Urinary bladder (tissue), 4 donors: Measurements from ENCODE around the gene UPF1. TPM values are rescaled to one million over a fixed set of nuclear protein-coding genes. Genes with fewer than 3 reads are reported as not detected.
A peak's percentile ranks its signal among the peaks of the same experiment; 100 is the strongest.

ENCODE experiments used
- DNase-seq: peaks from one replicate; pipeline ENCODE4 v3.0.0-alpha.2; 2015; ENCODE audit errors: extremely low spot score
- H3K27ac ChIP-seq: one replicate; pipeline ENCODE4 v1.5.1; 2013; ENCODE audit warnings: low read depth, mild to moderate bottlenecking, moderate library complexity
- H3K36me3 ChIP-seq: one replicate; pipeline ENCODE4 v1.6.1; 2013; ENCODE audit warnings: mild to moderate bottlenecking, moderate library complexity; ENCODE audit not compliant: insufficient read depth
- H3K4me1 ChIP-seq: one replicate; pipeline ENCODE4 v1.6.1; 2013; ENCODE audit warnings: mild to moderate bottlenecking, moderate library complexity; ENCODE audit not compliant: insufficient read depth
- H3K4me3 ChIP-seq: one replicate; pipeline ENCODE4 v1.5.1; 2013; ENCODE audit warnings: low read depth, low read length
- WGBS: extraction: QIAGEN DNeasy Blood & Tissue Kit; methylation state at CpG from one replicate; pipeline ENCODE4 v1.1.7; 2013; 5-methylcytosine and 5-hydroxymethylcytosine counted together
- polyA plus RNA-seq: library from polyadenylated mRNA; stranded (reverse); fragments of 200-250 nt; gene quantifications from one replicate; pipeline ENCODE4 v1.2.3, GENCODE V29; 2013
- total RNA-seq: library from RNA; depleted of rRNA; stranded (reverse); fragments of >200 nt; gene quantifications from one replicate; pipeline ENCODE4 v1.2.3, GENCODE V29; 2014
- donor health status: healthy with polysubstance abuse.
- donor health status: healthy.

Gene UPF1
- total RNA-seq = 34.4 TPM
- 52.9 TPM for polyA plus RNA-seq

GRCh38 chr19:18831524-18832305 is at the start of gene UPF1:
Gene UPF1 (plus strand): TSS chr19:18831959. CDS start chr19:18832210, 251 bp downstream.
- Histone ChIP-seq H3K27ac (peak within 1 kb of the TSS; percentile 73), H3K4me3 (peak within 1 kb of the TSS; percentile 92), H3K4me1 (no peaks in the 10 kb centered on the region), H3K36me3 (no peaks in the 10 kb centered on the region)
- under 1% methylated on average over 96 of the region's 96 CpGs for WGBS
- DNase-seq = peak; percentile 68

- no peak for DNase-seq
- 89% methylated on average over 22 of the region's 22 CpGs for WGBS
- H3K27ac ChIP-seq = no peak overlapping the region
Observed at GRCh38 chr19:18782559-18783225, 49.1 kb upstream of the UPF1 start.

GRCh38 chr19:18783958-18784785 is 47.6 kb upstream of the UPF1 start:
- H3K36me3 ChIP-seq = no peaks in the 10 kb centered on the region
- DNase-seq = no peak
- H3K27ac ChIP-seq = no peak overlapping the region
- H3K4me1 ChIP-seq = no peaks in the 10 kb centered on the region
- H3K4me3 ChIP-seq = no peak overlapping the region
- 83% methylated on average over 19 of the region's 19 CpGs for WGBS

More at GRCh38 chr19:18782559-18783225, 49.1 kb upstream of the UPF1 start:
- Histone ChIP-seq H3K4me1 (no peaks in the 10 kb centered on the region), H3K36me3 (no peaks in the 10 kb centered on the region), H3K4me3 (no peak overlapping the region)

- Histone ChIP-seq H3K36me3 (no peaks in the 10 kb centered on the region), H3K4me3 (no peak overlapping the region), H3K4me1 (peaks cover 1% of the 10 kb centered on the region), H3K27ac (no peak overlapping the region)
- DNase-seq = no peak
- WGBS = 75% methylated on average over 16 of the region's 16 CpGs
Observed at GRCh38 chr19:18784786-18785120, 47.0 kb upstream of the UPF1 start.

- Histone ChIP-seq H3K27ac (no peak overlapping the region), H3K36me3 (no peaks in the 10 kb centered on the region), H3K4me3 (no peak overlapping the region), H3K4me1 (peaks cover 3% of the 10 kb centered on the region)
- 10% methylated on average over 65 of the region's 65 CpGs for WGBS
- no peak for DNase-seq
Observed at GRCh38 chr19:18785179-18786124, 46.3 kb upstream of the UPF1 start.

- WGBS = 2% methylated on average over 68 of the region's 68 CpGs
- Histone ChIP-seq H3K4me3 (no peak overlapping the region), H3K36me3 (no peaks in the 10 kb centered on the region), H3K27ac (no peak overlapping the region), H3K4me1 (peaks cover 3% of the 10 kb centered on the region)
- no peak for DNase-seq
Observed at GRCh38 chr19:18788529-18789421, 43.0 kb upstream of the UPF1 start.

GRCh38 chr19:18789422-18789869 is 42.3 kb upstream of the UPF1 start:
- H3K27ac ChIP-seq = no peak overlapping the region
- no peak for DNase-seq
- 2% methylated on average over 38 of the region's 38 CpGs for WGBS
- peaks cover 3% of the 10 kb centered on the region for H3K4me1 ChIP-seq
- H3K4me3 ChIP-seq = peak overlapping the region; percentile 23
- no peaks in the 10 kb centered on the region for H3K36me3 ChIP-seq

- H3K4me1 ChIP-seq = peaks cover 3% of the 10 kb centered on the region
- H3K27ac ChIP-seq = no peak overlapping the region
- WGBS = under 1% methylated on average over 65 of the region's 65 CpGs
- H3K36me3 ChIP-seq = no peaks in the 10 kb centered on the region
- peak overlapping the region; percentile 23 for H3K4me3 ChIP-seq
- no peak for DNase-seq
Observed at GRCh38 chr19:18789883-18790565, 41.7 kb upstream of the UPF1 start.

- H3K36me3 ChIP-seq = no peaks in the 10 kb centered on the region
- no peak within 1 kb of the TSS for H3K27ac ChIP-seq
- H3K4me3 ChIP-seq = peak within 1 kb of the TSS; percentile 23
- WGBS = 2% methylated on average over 61 of the region's 61 CpGs
- DNase-seq = no peak
- peaks cover 3% of the 10 kb centered on the region for H3K4me1 ChIP-seq
Observed at GRCh38 chr19:18790566-18791314, 41.0 kb upstream of the UPF1 start, which contains the start of gene COMP. Gene COMP (minus strand): TSS chr19:18791305. CDS start chr19:18791269, 36 bp downstream.

GRCh38 chr19:18791315-18791678 is 40.5 kb upstream of the UPF1 start:
- H3K36me3 ChIP-seq = no peaks in the 10 kb centered on the region
- 18% methylated on average over 21 of the region's 21 CpGs for WGBS
- peaks cover 3% of the 10 kb centered on the region for H3K4me1 ChIP-seq
- no peak overlapping the region for H3K4me3 ChIP-seq
- DNase-seq = no peak
- no peak overlapping the region for H3K27ac ChIP-seq

- Histone ChIP-seq H3K4me3 (no peak overlapping the region), H3K4me1 (peaks cover 3% of the 10 kb centered on the region), H3K36me3 (no peaks in the 10 kb centered on the region), H3K27ac (no peak overlapping the region)
- WGBS = 86% methylated on average over 3 of the region's 3 CpGs
- no peak for DNase-seq
Observed at GRCh38 chr19:18792661-18793060, 39.1 kb upstream of the UPF1 start.
